ENCODE measurements around the gene A4GNT. TPM values are rescaled to one million over a fixed set of nuclear protein-coding genes. Genes with fewer than 3 reads are reported as not detected.

The A4GNT gene
- not detected in 2 replicates for total RNA-seq
- not detected in 2 replicates for polyA plus RNA-seq
- not detected in 2 replicates for polyA plus RNA-seq (2012)
- not detected in 2 replicates for polyA minus RNA-seq (ENCODE audit: low replicate concordance)

- H3K9me3 ChIP-seq (ENCODE audit: control insufficient read depth, insufficient read depth, low read depth, low read length), result no peaks in the 10 kb centered on the region
- H3K4me2 ChIP-seq (ENCODE audit: extremely low read depth, insufficient read depth, low read length), result no peak within 1 kb of the TSS
- TF ChIP-seq EZH2 (IDR thresholded peaks at IDR 0.05; ENCODE audit: low read length, missing control alignments), result no peak
- TF ChIP-seq, protein P1, sequence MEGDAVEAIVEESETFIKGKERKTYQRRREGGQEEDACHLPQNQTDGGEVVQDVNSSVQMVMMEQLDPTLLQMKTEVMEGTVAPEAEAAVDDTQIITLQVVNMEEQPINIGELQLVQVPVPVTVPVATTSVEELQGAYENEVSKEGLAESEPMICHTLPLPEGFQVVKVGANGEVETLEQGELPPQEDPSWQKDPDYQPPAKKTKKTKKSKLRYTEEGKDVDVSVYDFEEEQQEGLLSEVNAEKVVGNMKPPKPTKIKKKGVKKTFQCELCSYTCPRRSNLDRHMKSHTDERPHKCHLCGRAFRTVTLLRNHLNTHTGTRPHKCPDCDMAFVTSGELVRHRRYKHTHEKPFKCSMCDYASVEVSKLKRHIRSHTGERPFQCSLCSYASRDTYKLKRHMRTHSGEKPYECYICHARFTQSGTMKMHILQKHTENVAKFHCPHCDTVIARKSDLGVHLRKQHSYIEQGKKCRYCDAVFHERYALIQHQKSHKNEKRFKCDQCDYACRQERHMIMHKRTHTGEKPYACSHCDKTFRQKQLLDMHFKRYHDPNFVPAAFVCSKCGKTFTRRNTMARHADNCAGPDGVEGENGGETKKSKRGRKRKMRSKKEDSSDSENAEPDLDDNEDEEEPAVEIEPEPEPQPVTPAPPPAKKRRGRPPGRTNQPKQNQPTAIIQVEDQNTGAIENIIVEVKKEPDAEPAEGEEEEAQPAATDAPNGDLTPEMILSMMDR (conservative IDR thresholded peaks at IDR 0.05 in 1 of 2, IDR thresholded peaks at IDR 0.05 in 1 of 2; ENCODE audit: low read depth in 1 of 2, low read length in 2 of 2), result no peak
Observed at GRCh38 chr3:138132239-138132638, at the start of gene A4GNT. Gene A4GNT, minus strand, starts transcription at chr3:138132390. Its CDS starts 1,134 bp downstream, at chr3:138131256.

DNA sequence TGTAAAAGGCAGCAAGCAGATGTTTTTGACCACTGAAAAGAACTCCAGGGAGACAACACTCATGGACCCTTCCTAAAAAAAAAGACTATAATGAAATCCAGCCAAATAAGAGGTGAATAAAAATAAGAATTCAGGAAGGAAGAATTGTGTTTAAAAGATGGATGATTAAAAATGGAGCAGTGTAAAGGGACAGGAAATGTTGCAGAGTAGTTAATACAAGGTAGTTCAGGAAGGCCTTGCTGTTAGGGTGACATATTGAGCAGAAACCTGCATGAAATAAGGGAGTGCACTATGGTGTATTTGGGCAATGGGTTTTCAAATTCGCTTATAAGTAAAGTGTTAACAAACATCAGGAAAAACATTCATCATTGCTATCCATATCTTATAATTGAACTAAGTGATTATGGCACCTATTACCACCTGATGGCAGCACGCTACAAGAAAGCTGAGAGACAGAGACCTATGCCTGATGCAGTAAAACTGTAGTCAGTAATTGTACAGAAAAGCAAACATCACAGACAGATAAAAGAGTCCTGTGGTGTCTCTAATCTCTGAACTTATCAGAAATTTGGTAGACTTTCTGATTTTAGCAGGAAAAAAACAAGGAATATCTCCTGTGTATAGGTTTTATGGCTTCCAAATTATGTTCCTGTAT is 48.3 kb upstream of the A4GNT start:
- no peak overlapping the region for H3K4me2 ChIP-seq (ENCODE audit: extremely low read depth, insufficient read depth, low read length)
- H3K27me3 ChIP-seq (ENCODE audit: control insufficient read depth, insufficient read depth, low read length), result peaks cover 4% of the 10 kb centered on the region
- H3K36me3 ChIP-seq (ENCODE audit: control insufficient read depth, insufficient read depth, low read length), result no peaks in the 10 kb centered on the region
- no peak overlapping the region for H3K9ac ChIP-seq (ENCODE audit: insufficient read depth, low read length)
- H3K27ac ChIP-seq (ENCODE audit: insufficient read depth, low read length), result no peak overlapping the region
- no peak overlapping the region for H3K4me3 ChIP-seq (replicated peaks in 1 of 4; ENCODE audit: control extremely low read depth in 1 of 4, insufficient read depth in 1 of 4, low read depth in 3 of 4, low read length in 4 of 4)
- H2AFZ ChIP-seq (ENCODE audit: low read length), result no peak overlapping the region
- no peaks in the 10 kb centered on the region for H3K4me1 ChIP-seq (ENCODE audit: control insufficient read depth, extremely low read depth, insufficient read depth, low read length)
- TF ChIP-seq, protein P1 (conservative IDR thresholded peaks at IDR 0.05 in 1 of 2, IDR thresholded peaks at IDR 0.05 in 1 of 2; ENCODE audit: low read depth in 1 of 2, low read length in 2 of 2), result peak in 1 of 2 donors; percentile 46
- no peak for TF ChIP-seq EZH2 (IDR thresholded peaks at IDR 0.05; ENCODE audit: low read length, missing control alignments)
- H3K9me3 ChIP-seq (ENCODE audit: control insufficient read depth, insufficient read depth, low read depth, low read length), result no peaks in the 10 kb centered on the region
- DNase-seq (ENCODE audit: low read depth in 2 of 2), result peak; percentile 27 to 61
- H3K79me2 ChIP-seq (ENCODE audit: control insufficient read depth, insufficient read depth, low read length), result no peaks in the 10 kb centered on the region
- no peaks in the 10 kb centered on the region for H4K20me1 ChIP-seq (ENCODE audit: control insufficient read depth, extremely low read depth, insufficient read depth, low read length)

More at GRCh38 chr3:138132239-138132638, at the start of gene A4GNT:
- H3K27ac ChIP-seq (ENCODE audit: insufficient read depth, low read length), result no peak within 1 kb of the TSS
- H2AFZ ChIP-seq (ENCODE audit: low read length), result no peak within 1 kb of the TSS
- no peak within 1 kb of the TSS for H3K4me3 ChIP-seq (replicated peaks in 1 of 4; ENCODE audit: control extremely low read depth in 1 of 4, insufficient read depth in 1 of 4, low read depth in 3 of 4, low read length in 4 of 4)
- no peaks in the 10 kb centered on the region for H3K36me3 ChIP-seq (ENCODE audit: control insufficient read depth, insufficient read depth, low read length)
- DNase-seq (ENCODE audit: low read depth in 2 of 2), result no peak
- H4K20me1 ChIP-seq (ENCODE audit: control insufficient read depth, extremely low read depth, insufficient read depth, low read length), result no peaks in the 10 kb centered on the region
- H3K9ac ChIP-seq (ENCODE audit: insufficient read depth, low read length), result no peak within 1 kb of the TSS
- peaks cover 9% of the 10 kb centered on the region for H3K27me3 ChIP-seq (ENCODE audit: control insufficient read depth, insufficient read depth, low read length)
- H3K79me2 ChIP-seq (ENCODE audit: control insufficient read depth, insufficient read depth, low read length), result no peaks in the 10 kb centered on the region
- H3K4me1 ChIP-seq (ENCODE audit: control insufficient read depth, extremely low read depth, insufficient read depth, low read length), result no peaks in the 10 kb centered on the region

DNA sequence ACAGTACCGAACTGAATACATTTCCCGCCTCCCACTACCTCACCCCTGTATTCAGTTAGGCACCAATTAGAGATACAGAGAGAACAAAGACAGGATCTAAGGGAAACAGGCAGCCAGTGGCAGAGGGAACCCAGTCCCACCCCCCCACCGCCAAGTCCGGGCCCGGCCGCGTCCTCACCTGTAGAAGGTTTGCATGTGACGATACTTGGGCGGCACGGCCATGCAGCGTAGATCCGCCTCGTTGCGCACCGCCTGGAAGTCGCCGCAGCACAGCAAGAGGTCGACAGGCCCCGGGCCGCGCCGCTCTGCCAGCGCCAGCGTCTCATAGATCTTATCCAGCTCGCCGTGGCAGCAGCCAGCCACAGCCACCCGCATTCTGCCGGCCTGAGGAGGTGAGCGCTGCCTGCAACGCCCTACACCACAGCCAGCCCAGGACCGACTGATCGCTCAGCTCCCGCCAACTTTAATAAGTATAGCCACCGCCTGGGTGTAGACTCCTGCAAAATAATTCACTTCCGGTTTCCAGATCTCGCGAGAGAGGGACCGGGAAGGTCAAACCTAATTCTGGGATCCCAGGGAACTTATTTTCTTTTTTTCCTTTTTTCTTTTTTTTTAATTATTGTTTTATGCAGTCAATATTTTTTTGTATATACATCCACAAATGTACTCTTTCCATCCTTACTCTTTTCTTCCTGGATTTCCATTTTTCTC is 42.4 kb upstream of the A4GNT start, which contains the start of gene DBR1:
DBR1 (minus strand) TSS at position 501 of the 711 bp plus-strand sequence; CDS start at position 375, 126 bp downstream.
- peak within 1 kb of the TSS; percentile 61 for H3K27ac ChIP-seq (ENCODE audit: insufficient read depth, low read length)
- no peaks in the 10 kb centered on the region for H4K20me1 ChIP-seq (ENCODE audit: control insufficient read depth, extremely low read depth, insufficient read depth, low read length)
- peak; percentile 77 to 88 for DNase-seq (ENCODE audit: low read depth in 2 of 2)
- H3K79me2 ChIP-seq (ENCODE audit: control insufficient read depth, insufficient read depth, low read length), result peaks cover 16% of the 10 kb centered on the region
- no peaks in the 10 kb centered on the region for H3K36me3 ChIP-seq (ENCODE audit: control insufficient read depth, insufficient read depth, low read length)
- H3K4me1 ChIP-seq (ENCODE audit: control insufficient read depth, extremely low read depth, insufficient read depth, low read length), result no peaks in the 10 kb centered on the region
- peak within 1 kb of the TSS; percentile 45 to 99 (median 78) for H3K4me3 ChIP-seq (replicated peaks in 1 of 4; ENCODE audit: control extremely low read depth in 1 of 4, insufficient read depth in 1 of 4, low read depth in 3 of 4, low read length in 4 of 4)
- no peaks in the 10 kb centered on the region for H3K9me3 ChIP-seq (ENCODE audit: control insufficient read depth, insufficient read depth, low read depth, low read length)
- peak within 1 kb of the TSS; percentile 92 for H2AFZ ChIP-seq (ENCODE audit: low read length)
- H3K4me2 ChIP-seq (ENCODE audit: extremely low read depth, insufficient read depth, low read length), result peak within 1 kb of the TSS; percentile 33
- peak within 1 kb of the TSS; percentile 82 for H3K9ac ChIP-seq (ENCODE audit: insufficient read depth, low read length)
- no peaks in the 10 kb centered on the region for H3K27me3 ChIP-seq (ENCODE audit: control insufficient read depth, insufficient read depth, low read length)
- no peak for TF ChIP-seq EZH2 (IDR thresholded peaks at IDR 0.05; ENCODE audit: low read length, missing control alignments)
- TF ChIP-seq, protein P1 (conservative IDR thresholded peaks at IDR 0.05 in 1 of 2, IDR thresholded peaks at IDR 0.05 in 1 of 2; ENCODE audit: low read depth in 1 of 2, low read length in 2 of 2), result no peak
